NK-92 treated with Interleukin-12 subunit alpha and Interleukin-12 subunit beta, amount 100 ng/mL, for 24 hours (cell line): Measurements from ENCODE around the gene PPM1J.

ENCODE experiments used
- DNase-seq: peaks from one replicate; lab custom pipeline; 2025; lab: John Stamatoyannopoulos, UW

The PPM1J gene

DNA sequence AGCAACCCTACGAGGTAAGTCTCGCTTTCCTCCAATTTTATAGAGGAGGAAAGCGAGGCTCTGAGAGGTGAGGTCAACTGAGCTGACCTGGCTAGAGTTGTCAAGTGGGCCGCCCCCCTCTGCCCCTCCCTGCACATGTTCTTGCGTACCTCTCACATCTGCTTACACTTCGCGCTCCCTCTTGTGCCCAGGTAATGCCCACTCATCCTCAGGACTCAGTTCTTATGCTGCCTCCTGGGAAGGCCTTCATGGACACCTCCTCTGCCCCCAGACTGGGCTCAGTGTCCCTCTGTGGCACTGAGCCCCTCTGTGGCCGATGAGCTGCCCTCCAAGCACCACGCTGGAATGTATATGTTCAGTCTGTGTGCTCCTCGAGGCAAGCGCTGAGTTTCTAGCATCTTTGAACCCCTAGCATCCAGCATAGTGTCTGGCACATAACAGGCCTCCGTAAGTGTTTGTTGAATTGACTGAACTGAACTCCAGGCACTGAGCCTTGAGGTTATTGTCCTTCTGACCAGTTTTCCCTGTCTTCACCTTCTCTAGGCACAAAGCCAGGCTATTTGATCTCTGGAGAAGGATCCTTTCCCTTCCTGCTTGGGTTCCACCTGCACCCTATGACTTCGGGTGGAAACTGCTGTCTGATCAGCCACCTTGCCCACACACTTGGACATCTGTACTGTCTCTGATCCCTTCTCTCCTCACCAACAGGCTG is 27.2 kb downstream of the PPM1J start:
- DNase-seq, result no peak

DNA sequence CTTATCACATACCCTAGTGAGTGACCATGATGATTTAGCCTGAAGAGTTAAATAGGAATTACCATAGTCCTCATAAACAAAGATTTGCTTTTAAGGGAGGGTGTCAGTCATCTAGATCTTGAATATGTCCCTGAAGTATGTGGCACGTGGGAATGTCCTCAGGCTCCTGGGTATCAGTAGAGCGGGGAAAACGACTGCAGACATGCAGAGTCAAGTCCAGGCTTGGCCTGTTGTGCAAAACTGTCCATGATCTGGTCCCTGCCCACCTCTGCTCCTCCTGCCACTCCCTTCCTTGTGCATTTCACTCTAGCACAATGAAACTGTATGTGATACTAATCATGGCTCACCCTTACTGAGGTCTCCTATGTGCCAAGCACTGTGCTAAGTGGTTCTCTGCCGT is 27.8 kb downstream of the PPM1J start:
- DNase-seq, result no peak

DNA sequence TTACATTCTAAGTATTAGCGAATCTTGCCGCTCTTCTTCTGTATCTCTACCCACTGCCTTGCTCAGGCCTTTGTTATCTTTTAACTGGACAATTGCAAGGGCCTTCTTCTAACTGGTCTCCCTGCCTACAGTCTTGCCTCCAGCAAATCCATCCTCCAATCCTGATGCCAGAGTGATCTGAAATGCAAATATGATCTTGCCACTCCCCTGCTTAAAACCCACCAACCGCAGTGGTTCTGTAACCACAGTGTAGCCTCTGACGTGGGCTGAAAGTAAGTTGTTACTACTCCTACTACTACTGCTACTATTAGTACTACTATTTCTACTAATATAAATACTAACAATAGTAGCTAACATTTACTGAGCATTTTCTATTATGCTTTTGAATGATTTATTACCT is 28.3 kb downstream of the PPM1J start:
- DNase-seq, result no peak

DNA sequence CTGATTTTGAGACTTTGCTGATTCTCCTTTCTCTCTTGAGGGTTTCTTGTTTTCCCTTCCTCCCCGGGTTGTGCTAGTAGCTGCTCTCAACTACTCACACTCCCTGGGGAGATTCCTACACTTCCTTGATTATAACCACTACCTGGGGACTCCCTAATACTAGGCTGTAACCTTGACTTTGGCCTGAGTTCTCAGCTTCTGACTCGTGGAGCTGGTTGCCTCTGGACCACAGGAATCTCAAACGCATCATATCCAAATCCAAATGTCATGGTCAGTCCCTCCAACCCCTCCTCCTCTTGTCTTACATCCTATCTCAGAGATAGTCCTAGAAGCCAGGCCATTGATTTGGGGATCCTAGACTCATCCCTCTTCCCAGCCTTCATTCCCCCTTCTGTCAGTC is 28.7 kb downstream of the PPM1J start:
- no peak for DNase-seq

DNA sequence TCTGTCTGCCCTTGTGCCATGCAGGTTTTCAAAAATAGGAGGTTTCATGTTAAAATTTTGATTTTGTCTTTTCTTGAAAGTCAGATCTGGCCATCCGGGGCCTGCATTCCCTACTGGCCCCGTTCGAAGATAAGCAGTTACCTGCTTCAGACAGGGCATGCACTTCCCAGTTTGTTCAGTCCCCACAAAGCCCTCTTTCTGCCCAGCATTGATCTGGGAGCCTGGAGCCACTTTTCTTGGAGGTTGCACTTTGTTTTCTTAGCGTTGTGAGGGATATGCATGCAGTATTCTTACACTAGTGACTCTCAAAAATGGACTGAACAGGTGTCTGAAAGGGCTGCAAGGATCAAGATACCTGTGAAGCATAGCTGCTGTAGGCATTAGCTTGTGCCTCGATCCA is 29.2 kb downstream of the PPM1J start:
- DNase-seq, result no peak

DNA sequence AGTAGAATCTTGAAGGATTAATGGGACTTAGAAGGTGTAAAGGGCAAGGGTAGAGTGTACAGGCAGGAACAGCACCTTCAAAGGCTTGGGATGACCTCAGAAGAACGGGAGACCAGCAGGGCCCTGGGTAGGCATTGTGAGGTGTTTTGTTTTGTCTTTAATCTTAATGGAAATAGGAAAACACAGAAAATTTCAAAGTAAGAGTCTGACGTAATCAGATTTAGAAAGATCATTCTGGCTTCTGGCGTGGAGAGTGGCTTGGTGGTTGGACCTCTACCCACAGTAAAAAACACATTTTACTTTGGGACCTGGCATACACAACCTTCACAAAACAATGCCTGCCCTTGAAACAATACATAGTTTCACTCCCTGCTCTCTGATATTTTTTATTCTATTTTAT is 36.5 kb downstream of the PPM1J start:
- DNase-seq, result no peak

DNA sequence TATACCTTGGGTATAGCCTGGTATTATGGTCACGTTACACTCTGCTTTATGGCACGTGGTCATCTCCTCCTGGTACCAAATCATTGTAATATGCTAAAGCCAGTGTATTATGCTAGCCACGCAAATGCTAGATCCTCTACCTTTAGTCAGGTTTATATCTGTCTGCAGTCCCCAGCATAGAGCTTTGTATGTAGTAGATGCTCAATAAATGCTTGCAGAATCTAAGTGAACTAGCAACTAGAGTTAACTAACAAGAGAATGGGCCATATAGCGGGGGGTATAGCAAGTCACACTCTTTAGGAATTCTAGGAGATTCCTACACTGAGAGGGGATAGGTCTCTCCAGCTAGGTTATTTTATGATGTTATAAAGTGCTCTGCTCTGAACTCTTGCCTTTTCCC is 37.6 kb downstream of the PPM1J start:
- no peak for DNase-seq

DNA sequence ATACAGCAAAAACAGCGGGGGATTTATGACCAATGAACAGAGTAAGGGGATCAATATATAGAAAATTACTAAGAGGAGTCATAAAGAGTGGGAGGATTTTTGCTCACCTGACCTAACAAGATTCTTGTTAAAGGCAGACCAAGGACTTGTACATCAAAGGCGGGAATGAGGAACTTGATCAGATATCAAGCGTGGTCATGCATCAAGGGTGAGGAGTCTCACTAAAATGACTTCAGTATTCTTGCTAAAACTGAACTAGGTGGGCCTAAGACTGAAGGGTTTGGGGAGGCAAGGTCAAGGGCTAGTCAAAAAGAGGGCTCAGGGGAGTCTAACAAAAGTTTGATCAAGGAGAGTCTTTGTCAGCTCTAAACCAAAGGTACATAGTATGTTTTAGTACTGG is 38.6 kb downstream of the PPM1J start:
- DNase-seq, result no peak

DNA sequence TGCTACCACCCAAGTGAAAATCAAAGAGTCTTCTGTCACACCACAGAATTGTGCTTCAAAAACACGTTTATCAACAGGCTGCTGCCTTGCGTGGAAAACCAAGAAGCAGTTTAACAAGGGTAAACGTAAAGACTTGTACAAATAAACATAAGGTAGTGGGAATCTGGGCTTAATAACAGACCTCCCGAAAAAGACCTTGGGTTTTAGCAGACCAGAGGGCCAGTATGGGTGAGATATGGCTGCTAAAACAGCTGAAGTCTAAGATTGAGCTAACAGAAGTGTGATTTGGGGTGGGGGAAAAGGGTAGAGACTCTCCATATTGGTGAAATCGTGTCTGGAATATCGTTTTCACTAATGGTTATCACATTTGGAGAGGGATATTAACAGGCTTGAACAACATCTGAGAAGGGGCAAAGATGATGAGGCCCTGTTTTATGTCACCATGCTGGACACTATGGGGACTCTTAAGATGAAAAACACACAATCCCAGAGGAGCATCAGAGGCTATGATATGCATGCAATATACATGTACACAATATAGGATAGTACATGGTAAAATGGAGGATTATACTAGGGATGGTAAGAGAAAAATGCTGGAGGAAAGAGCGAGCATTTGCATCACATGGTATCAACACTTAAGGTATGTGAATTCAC is 39.3 kb downstream of the PPM1J start:
- DNase-seq, result no peak

DNA sequence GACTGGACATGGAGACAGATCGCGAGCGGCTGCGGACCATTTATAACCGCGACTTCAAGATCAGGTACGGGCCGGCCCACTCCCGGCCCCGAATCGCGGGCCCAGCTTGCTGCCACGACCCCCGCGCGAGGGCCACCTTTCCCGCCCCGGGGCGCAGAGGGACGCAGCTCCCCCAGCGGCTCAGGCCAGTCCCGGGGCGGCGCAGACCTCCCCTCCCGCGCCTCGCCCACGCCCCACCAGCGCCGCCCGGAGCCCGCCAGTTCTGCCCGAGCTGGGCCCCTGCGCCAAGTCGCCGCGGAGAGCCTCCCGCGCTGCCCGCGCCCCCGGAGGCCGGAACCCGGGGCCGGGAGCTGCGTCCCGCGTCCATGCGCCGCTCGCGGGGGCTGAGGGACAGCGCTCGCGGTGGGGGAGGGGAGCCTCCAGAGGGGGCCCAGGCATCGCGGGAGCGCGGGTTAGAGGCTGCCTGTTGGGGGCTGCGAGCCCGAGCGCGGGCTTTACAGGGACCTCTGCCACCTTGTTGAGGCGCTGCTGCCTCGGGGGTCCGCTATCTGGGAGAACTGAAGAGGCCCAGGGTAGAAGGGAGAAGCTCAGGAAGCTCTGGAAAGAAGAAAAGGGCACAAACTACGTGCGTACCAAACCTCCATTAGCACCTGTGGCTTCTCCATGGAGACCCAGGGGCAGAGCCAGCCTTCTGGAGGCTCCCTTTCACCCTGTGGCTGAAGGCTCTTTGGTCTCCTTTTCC is 40.0 kb downstream of the PPM1J start:
- DNase-seq, result peak; percentile 57

DNA sequence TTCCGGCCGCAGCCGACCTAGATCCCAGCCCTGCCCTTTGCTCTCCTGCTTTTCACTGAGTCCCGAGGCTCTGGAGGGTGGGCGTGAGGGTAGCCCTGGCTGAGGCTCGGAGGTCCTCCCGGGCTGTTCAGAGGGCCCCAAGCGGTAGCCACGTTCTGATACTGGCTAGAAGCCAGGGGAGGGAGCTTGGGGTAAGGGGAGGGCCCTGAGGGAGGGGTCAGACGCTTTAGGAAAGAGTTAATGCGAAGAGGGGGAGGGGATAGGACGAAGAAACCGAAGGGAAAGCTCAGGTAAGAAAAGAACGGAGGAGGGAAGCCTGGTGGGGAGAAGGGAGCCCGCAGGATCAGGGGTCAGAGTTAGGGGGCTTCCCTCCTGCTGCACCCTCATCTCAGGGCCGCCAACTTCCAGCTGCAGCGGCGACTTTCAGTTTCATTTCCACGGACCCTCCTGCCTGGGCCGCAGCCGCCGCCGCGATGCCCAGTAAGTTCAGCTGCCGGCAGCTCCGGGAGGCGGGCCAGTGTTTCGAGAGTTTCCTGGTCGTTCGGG is 40.6 kb downstream of the PPM1J start, which contains the start of gene MOV10:
MOV10 (plus strand) TSS at position 220 of the 546 bp plus-strand sequence; CDS start at position 474, 254 bp downstream.
- peak; percentile 57 for DNase-seq

DNA sequence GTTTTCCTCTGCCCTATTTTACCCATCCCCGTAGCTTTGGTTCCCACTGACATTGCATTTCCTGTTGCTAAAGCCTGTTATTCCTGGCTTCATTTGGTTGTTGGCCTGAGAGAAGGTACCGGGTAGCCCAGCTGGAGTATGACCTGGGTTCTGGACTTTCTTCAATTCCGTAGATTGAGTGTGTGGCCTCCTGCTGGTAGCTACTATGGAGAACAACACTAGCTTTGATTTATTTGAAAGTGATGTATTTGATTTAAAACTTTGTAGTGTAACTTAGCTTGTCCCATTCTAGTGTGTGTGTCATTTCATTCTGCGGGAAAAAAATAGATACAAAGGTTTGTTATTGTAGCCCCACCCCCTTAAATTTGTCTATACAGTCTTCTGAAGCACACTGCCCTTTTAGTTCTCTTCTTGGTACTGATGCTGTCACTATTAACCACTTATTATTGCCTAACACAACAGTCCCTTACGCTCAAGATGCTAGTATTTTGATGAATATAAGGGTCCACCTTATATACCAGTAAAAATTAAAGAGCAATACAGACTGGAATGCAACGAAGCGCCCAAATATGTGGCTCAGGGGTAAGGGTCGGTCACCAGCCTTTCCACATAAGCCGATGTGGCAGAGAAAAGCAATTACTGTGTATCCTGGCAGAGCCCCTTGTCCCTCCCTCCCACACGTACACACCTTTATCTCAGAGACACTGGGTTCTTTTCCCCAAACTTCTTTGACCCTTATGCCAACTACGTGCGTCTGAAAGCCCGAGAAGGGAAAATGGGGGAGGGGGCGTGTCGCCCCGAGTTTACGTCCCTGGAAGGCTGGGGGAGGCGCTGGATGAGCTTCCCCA is 41.3 kb downstream of the PPM1J start:
- DNase-seq, result no peak

DNA sequence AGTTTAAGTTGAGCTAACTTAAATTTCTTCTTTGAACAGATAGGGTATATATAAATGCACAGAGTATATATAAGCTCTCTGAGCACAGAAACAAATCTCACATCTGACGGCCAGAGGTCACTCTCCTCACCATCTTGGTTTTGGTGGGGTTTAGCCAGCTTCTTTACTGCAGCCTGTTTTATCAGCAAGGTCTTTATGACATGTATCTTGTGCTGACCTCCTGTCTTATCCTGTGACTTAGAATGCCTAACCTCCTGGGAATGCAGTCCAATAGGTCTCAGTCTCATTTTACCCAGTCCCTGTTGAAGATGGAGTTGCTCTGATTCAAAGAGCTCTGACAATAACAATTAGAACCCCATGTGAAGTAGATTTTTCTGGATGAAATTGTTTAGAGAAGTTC is 42.3 kb downstream of the PPM1J start:
- DNase-seq, result no peak

DNA sequence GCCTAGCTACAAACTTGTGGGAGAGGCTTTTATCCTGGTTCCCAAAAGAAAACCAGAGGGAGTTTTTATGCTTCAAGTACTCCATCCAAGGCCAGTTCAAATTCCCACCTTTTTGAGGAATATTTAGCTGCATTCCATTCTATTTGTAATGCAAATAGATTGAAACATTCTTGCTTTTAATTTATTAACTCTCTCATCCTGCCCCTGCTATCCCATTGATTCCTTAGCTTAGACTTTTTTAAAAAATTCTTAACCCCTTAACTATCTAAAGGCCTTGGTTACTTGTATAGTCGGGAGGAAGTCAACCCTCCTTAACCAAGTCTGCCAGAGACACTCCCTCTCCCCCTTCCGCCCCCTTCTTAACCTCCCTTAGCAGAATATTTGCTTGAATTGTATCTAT is 43.1 kb downstream of the PPM1J start:
- no peak for DNase-seq

DNA sequence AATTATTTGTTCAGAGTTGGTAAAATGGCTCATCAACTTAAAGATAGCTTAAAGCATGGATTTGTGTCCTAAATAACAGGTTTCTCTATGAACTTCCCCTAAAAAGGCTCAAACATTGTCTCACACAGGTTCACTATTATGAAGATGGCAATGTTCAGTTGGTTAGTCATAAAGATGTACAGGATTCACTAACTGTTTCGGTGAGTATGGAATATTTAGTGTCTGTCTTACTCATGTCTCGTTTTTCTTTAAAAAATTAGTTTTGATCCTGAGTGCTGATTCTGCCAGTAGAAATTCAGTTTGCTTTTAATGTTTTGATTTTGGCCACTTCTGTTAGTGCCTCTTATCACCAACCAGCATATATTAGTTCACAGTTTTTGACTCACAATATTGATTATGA is 48.2 kb downstream of the PPM1J start:
- no peak for DNase-seq

DNA sequence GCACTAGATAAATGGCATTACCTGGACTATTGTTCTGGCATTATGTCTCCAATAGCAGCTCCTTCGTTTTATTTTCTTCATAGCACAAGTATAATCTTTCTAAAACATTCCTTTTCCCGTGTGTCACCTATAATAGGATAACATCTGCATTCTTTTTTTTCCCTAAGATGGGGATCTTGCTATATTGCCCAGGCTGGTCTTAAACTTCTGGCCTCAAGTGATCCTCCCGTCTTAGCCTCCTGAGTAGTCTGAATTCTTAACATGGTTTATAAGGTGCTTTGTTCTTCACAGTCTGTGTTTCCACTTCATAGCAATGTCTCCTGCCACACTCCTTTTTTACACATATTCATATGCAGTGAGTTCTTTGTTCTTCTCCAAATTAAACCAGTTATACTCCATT is 49.3 kb downstream of the PPM1J start:
- no peak for DNase-seq
